Measurements from ENCODE around the gene DNAJB2. TPM values are rescaled to one million over a fixed set of nuclear protein-coding genes. Genes with fewer than 3 reads are reported as not detected.

The DNAJB2 gene
- polyA plus RNA-seq, 1 of the 3 experiments (the other 2 are of a cell fraction) = 39.9 TPM

- H3K4me2 ChIP-seq = peak overlapping the region; percentile 66; the same call in 1 of the 2 replicates
- H2AFZ ChIP-seq (ENCODE audit: low read depth) = no peak overlapping the region; the same call in 1 of the 2 replicates
- H3K9me3 ChIP-seq = no peaks in the 10 kb centered on the region
- TF ChIP-seq TCF12 (IDR thresholded peaks at IDR 0.05) (peak; percentile 33; the same call in 1 of the 2 replicates), REST (IDR thresholded peaks at IDR 0.05; ENCODE audit: low read depth, low read length) (no peak), CHD2 (IDR thresholded peaks at IDR 0.05; ENCODE audit: low read length, partially characterized antibody) (no peak), FOSL2 (IDR thresholded peaks at IDR 0.05; ENCODE audit: borderline replicate concordance, low read depth) (peak; percentile 73), NFIC (IDR thresholded peaks at IDR 0.05; ENCODE audit: borderline replicate concordance) (peak; percentile 92), NRF1 (IDR thresholded peaks at IDR 0.05; ENCODE audit: low read depth, low read length) (0 out of 2 replicates have a peak, but pooled peaks have one; percentile 26), TEAD4 (IDR thresholded peaks at IDR 0.05; ENCODE audit: borderline replicate concordance, insufficient read depth) (0 out of 2 replicates have a peak, but pooled peaks have one; percentile 11)
- TF ChIP-seq, protein P1, sequence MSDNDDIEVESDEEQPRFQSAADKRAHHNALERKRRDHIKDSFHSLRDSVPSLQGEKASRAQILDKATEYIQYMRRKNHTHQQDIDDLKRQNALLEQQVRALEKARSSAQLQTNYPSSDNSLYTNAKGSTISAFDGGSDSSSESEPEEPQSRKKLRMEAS (IDR thresholded peaks at IDR 0.05; ENCODE audit: low read depth) = peak; percentile 63; the same call in 1 of the 2 replicates
- CTCF ChIA-PET = interaction anchor here (1.3 to 9.0 kb wide), 5 partner anchors 9 to 130 kb away, joined by 3 to 312 read pairs (median 6); partner anchors contain the start of genes CNPPD1, DNAJB2 and SLC23A3
- POLR2A ChIA-PET = no interaction called here
- no peaks in the 10 kb centered on the region for H3K79me2 ChIP-seq (ENCODE audit: insufficient read depth)
- H3K4me3 ChIP-seq (ENCODE audit: low read depth in 2 of 2, low read length in 1 of 2) = no peak overlapping the region
- WGBS (ENCODE audit: low lambda C conversion rate) = 54% methylated on average over 14 of the region's 16 CpGs
- H3K27ac ChIP-seq (ENCODE audit: low read depth in 2 of 2, low read length in 1 of 2) = peak overlapping the region; percentile 9 to 46; a peak in 1 of 4 replicates
- DNase-seq = no peak
- H3K4me1 ChIP-seq (ENCODE audit: control insufficient read depth in 1 of 2, insufficient read depth in 2 of 2, low read depth in 1 of 2, low read length in 1 of 2) = peaks cover 4 to 8% of the 10 kb centered on the region in 2 experiments; a peak in 1 of 4 replicates
- peaks cover 12% of the 10 kb centered on the region for H3F3A ChIP-seq (replicated peaks; ENCODE audit: insufficient read depth)
- H4K20me1 ChIP-seq (ENCODE audit: insufficient read depth) = no peaks in the 10 kb centered on the region
- H3K36me3 ChIP-seq (replicated peaks in 1 of 2; ENCODE audit: control insufficient read depth in 1 of 2, insufficient read depth in 2 of 2, low read length in 1 of 2) = peaks cover 0 to 4% of the 10 kb centered on the region in 2 experiments
- no peak overlapping the region for H3K9ac ChIP-seq
- no peaks in the 10 kb centered on the region for H3K9me2 ChIP-seq
- H3K27me3 ChIP-seq (ENCODE audit: insufficient read depth) = no peaks in the 10 kb centered on the region
Observed at GRCh38 chr2:219289537-219290361, 10.6 kb downstream of the DNAJB2 start.

GRCh38 chr2:219290381-219291171, 11.4 kb downstream of the DNAJB2 start:
- Histone ChIP-seq H3K9me2 (no peaks in the 10 kb centered on the region), H3K27ac (ENCODE audit: low read depth in 2 of 2, low read length in 1 of 2) (no peak overlapping the region), H3K79me2 (ENCODE audit: insufficient read depth) (no peaks in the 10 kb centered on the region), H3K9ac (no peak overlapping the region), H3F3A (replicated peaks; ENCODE audit: insufficient read depth) (peaks cover 12% of the 10 kb centered on the region), H3K9me3 (no peaks in the 10 kb centered on the region), H3K27me3 (ENCODE audit: insufficient read depth) (no peaks in the 10 kb centered on the region), H2AFZ (ENCODE audit: low read depth) (no peak overlapping the region), H3K4me3 (ENCODE audit: low read depth in 2 of 2, low read length in 1 of 2) (no peak overlapping the region), H3K4me2 (peak overlapping the region; percentile 66; the same call in 1 of the 2 replicates), H3K4me1 (ENCODE audit: control insufficient read depth in 1 of 2, insufficient read depth in 2 of 2, low read depth in 1 of 2, low read length in 1 of 2) (peaks cover 8% of the 10 kb centered on the region in 2 experiments; a peak in 1 of 4 replicates), H3K36me3 (replicated peaks in 1 of 2; ENCODE audit: control insufficient read depth in 1 of 2, insufficient read depth in 2 of 2, low read length in 1 of 2) (no peaks in the 10 kb centered on the region), H4K20me1 (ENCODE audit: insufficient read depth) (no peaks in the 10 kb centered on the region)
- CTCF ChIA-PET = interaction anchor here (1.9 to 9.0 kb wide), 4 partner anchors 11 to 131 kb away, joined by 6 to 312 read pairs (median 46); partner anchors contain the start of genes CNPPD1, DNAJB2, NHEJ1 and SLC23A3
- no peak for DNase-seq
- 89% methylated on average over 15 of the region's 16 CpGs for WGBS (ENCODE audit: low lambda C conversion rate)
- POLR2A ChIA-PET = no interaction called here
- TF ChIP-seq POLR2AphosphoS5 (IDR thresholded peaks at IDR 0.05; ENCODE audit: low read depth, low read length) (no peak), SIN3A (IDR thresholded peaks at IDR 0.05; ENCODE audit: borderline replicate concordance, low read depth, low read length) (no peak), IRF3 (IDR thresholded peaks at IDR 0.05; ENCODE audit: low read depth, low read length) (no peak), YY1 (IDR thresholded peaks at IDR 0.05; ENCODE audit: low read depth) (no peak), RFX5 (IDR thresholded peaks at IDR 0.05; ENCODE audit: low read length) (no peak), GABPA (IDR thresholded peaks at IDR 0.05; ENCODE audit: low read depth) (no peak)
- TF ChIP-seq, protein P2, sequence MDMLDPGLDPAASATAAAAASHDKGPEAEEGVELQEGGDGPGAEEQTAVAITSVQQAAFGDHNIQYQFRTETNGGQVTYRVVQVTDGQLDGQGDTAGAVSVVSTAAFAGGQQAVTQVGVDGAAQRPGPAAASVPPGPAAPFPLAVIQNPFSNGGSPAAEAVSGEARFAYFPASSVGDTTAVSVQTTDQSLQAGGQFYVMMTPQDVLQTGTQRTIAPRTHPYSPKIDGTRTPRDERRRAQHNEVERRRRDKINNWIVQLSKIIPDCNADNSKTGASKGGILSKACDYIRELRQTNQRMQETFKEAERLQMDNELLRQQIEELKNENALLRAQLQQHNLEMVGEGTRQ (IDR thresholded peaks at IDR 0.05; ENCODE audit: borderline replicate concordance, low read depth, low read length) = no peak
- TF ChIP-seq, protein P3, sequence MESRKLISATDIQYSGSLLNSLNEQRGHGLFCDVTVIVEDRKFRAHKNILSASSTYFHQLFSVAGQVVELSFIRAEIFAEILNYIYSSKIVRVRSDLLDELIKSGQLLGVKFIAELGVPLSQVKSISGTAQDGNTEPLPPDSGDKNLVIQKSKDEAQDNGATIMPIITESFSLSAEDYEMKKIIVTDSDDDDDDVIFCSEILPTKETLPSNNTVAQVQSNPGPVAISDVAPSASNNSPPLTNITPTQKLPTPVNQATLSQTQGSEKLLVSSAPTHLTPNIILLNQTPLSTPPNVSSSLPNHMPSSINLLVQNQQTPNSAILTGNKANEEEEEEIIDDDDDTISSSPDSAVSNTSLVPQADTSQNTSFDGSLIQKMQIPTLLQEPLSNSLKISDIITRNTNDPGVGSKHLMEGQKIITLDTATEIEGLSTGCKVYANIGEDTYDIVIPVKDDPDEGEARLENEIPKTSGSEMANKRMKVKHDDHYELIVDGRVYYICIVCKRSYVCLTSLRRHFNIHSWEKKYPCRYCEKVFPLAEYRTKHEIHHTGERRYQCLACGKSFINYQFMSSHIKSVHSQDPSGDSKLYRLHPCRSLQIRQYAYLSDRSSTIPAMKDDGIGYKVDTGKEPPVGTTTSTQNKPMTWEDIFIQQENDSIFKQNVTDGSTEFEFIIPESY (IDR thresholded peaks at IDR 0.05; ENCODE audit: borderline replicate concordance, low read depth) = no peak
